HT-29 (cell line): ENCODE data around the gene ZSWIM3. TPM values are rescaled to one million over a fixed set of nuclear protein-coding genes. Genes with fewer than 3 reads are reported as not detected.

Experiments used
- DNase-seq: peaks from one replicate; pipeline ENCODE4 v3.0.0-alpha.2; 2015; ENCODE audit warnings: low spot score
- total RNA-seq: library from RNA; depleted of rRNA; stranded (reverse); fragments of >200 nt; shearing (Covaris generic); gene quantifications from 2 replicates; pipeline ENCODE4 v1.2.3, GENCODE V29; 2014; rRNA removed

ZSWIM3 gene
- total RNA-seq, 1 experiment from 2014 or later, result 2.9 TPM

DNA sequence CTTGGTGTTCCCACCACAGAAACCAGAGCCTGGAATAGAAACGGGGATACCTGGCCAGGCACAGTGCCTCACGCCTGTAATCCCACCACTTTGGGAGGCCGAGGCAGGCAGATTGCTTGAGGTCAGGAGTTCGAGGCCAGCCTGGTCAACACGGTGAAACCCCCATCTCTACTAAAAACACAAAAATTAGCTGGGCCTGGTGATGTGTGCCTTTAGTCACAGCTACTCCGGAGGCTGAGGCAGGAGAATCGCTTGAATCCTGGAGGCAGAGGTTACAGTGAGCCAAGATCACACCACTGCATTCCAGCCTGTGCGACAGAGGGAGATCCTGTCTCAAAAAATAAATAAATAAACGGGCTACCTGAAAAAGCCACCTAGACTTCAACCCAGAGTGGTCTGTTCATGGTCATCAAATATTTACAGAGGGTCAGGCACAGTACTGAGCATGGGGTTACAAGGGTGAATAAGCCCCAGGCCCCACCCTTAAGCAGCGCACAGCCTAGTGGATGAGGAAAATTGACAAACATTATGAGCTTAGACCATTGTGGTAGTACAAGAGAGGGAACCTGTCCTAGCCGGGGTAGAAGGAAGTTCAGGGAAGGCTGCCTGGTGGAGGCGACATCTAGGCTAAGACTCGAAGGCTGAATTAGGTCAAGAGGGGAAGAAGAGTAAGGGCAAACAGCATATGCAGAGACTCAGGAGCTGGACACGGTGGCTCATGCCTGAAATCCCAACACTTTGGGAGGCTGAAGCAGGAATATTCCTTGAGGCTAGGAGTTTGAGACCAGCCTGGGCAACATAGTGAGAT, 69.9 kb downstream of the ZSWIM3 start:
- DNase-seq, result no peak

Other genes starting within 250 kb of the ZSWIM3 start
- gene WFDC10A, start 227.9 kb upstream of the ZSWIM3 start, total RNA-seq, result not detected in 2 replicates
- gene WFDC9, start 226.3 kb upstream of the ZSWIM3 start, total RNA-seq, result not detected in 2 replicates
- not detected in 2 replicates for gene WFDC11, start 187.4 kb upstream of the ZSWIM3 start, total RNA-seq
- gene WFDC13, start 155.6 kb upstream of the ZSWIM3 start, total RNA-seq, result not detected in 2 replicates
- gene WFDC10B, start 152.6 kb upstream of the ZSWIM3 start, total RNA-seq, result not detected in 2 replicates
- gene SPINT4, start 135.3 kb upstream of the ZSWIM3 start, total RNA-seq, result not detected in 2 replicates
- gene WFDC3, start 65.7 kb upstream of the ZSWIM3 start, total RNA-seq, result not detected in 2 replicates
- 26.2 and 33.2 TPM in 2 replicates for gene DNTTIP1, start 65.7 kb upstream of the ZSWIM3 start, total RNA-seq
- gene UBE2C, start 45.0 kb upstream of the ZSWIM3 start, total RNA-seq, result 284 and 289 TPM in 2 replicates
- gene TNNC2, start 30.3 kb upstream of the ZSWIM3 start, total RNA-seq, result 0.15 and 0.18 TPM in 2 replicates
- 30.8 and 31.2 TPM in 2 replicates for gene SNX21, start 23.8 kb upstream of the ZSWIM3 start, total RNA-seq
- gene ACOT8, start 222 bp upstream of the ZSWIM3 start, total RNA-seq, result 93.1 and 95.4 TPM in 2 replicates
- gene ZSWIM1, start 23.6 kb downstream of the ZSWIM3 start, total RNA-seq, result 16.1 and 20.2 TPM in 2 replicates
- gene SPATA25, start 30.0 kb downstream of the ZSWIM3 start, total RNA-seq, result 7.1 and 10.4 TPM in 2 replicates
- 8.9 and 11.4 TPM in 2 replicates for gene NEURL2, start 33.6 kb downstream of the ZSWIM3 start, total RNA-seq
- gene CTSA, start 33.7 kb downstream of the ZSWIM3 start, total RNA-seq, result 151 and 162 TPM in 2 replicates
- 1.0 and 2.1 TPM in 2 replicates for gene PLTP, start 54.5 kb downstream of the ZSWIM3 start, total RNA-seq
- 25.5 and 31.7 TPM in 2 replicates for gene PCIF1, start 77.1 kb downstream of the ZSWIM3 start, total RNA-seq
- 39.2 and 44.8 TPM in 2 replicates for gene ZNF335, start 114.6 kb downstream of the ZSWIM3 start, total RNA-seq
- gene MMP9, start 151.3 kb downstream of the ZSWIM3 start, total RNA-seq, result not detected in 2 replicates
- gene SLC12A5, start 171.6 kb downstream of the ZSWIM3 start, total RNA-seq, result not detected in 2 replicates
- 20.3 and 21.0 TPM in 2 replicates for gene NCOA5, start 232.3 kb downstream of the ZSWIM3 start, total RNA-seq